Suprapubic skin (tissue), 3 donors: ENCODE data around the gene EPB41L4A.

ENCODE experiments used
- EP300 ChIP-seq: sonication (generic); formaldehyde crosslinking; IDR thresholded peaks from one replicate; pipeline ENCODE4 v1.6.1; 2017; ENCODE audit warnings: antibody characterized with exemption
- POLR2A ChIP-seq, 2 donors: fragments of 450-650 bp; IDR thresholded peaks; one replicate each; pipeline ENCODE4 v1.6.1; 2017; ENCODE audit warnings: antibody characterized with exemption in 2 of 2, mild to moderate bottlenecking in 2 of 2, moderate library complexity in 2 of 2
- TF ChIP-seq, protein P1 (sequence below), 2 donors: fragments of 200-600 bp in 1 of 2; fragments of 450-650 bp in 1 of 2; sonication (generic) in 1 of 2; IDR thresholded peaks; one replicate each; pipeline ENCODE4 v1.5.1; 2016 to 2019; ENCODE audit warnings: antibody characterized with exemption in 2 of 2, mild to moderate bottlenecking in 1 of 2, moderate library complexity in 1 of 2

DNA sequence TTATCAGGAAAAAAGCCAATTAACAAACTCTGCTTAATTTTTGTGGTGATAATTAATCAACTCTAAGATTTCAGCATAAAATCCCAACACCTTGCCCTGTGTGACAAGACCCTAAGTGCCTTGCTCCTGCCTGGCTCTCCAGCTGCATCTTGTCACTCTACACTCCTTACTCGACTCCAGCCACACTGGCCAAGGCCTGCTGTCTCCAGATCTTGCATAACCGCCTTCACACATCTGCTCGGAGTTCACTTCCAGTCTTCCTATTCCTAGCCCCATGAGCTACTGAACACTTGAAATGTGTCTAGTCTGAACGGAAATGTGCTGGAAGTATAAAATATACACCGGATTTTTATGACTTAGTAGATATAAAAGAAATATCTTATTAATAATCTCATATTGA is 259.6 kb downstream of the EPB41L4A start:
- TF ChIP-seq, protein P1, sequence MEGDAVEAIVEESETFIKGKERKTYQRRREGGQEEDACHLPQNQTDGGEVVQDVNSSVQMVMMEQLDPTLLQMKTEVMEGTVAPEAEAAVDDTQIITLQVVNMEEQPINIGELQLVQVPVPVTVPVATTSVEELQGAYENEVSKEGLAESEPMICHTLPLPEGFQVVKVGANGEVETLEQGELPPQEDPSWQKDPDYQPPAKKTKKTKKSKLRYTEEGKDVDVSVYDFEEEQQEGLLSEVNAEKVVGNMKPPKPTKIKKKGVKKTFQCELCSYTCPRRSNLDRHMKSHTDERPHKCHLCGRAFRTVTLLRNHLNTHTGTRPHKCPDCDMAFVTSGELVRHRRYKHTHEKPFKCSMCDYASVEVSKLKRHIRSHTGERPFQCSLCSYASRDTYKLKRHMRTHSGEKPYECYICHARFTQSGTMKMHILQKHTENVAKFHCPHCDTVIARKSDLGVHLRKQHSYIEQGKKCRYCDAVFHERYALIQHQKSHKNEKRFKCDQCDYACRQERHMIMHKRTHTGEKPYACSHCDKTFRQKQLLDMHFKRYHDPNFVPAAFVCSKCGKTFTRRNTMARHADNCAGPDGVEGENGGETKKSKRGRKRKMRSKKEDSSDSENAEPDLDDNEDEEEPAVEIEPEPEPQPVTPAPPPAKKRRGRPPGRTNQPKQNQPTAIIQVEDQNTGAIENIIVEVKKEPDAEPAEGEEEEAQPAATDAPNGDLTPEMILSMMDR (IDR thresholded peaks at IDR 0.05), result no peak
- TF ChIP-seq POLR2A (IDR thresholded peaks at IDR 0.05) (no peak), EP300 (no peak)
